SJCRH30 (cell line): ENCODE measurements around the gene KRTAP1-3. TPM values are rescaled to one million over a fixed set of nuclear protein-coding genes. Genes with fewer than 3 reads are reported as not detected.
A peak's percentile ranks its signal among the peaks of the same experiment; 100 is the strongest.
"Not testable (repeated sequence)": the region's sequence is repeated elsewhere in the genome, so short reads cannot be mapped to it uniquely, and the experiment has no call there.

Source experiments
- DNase-seq, 2 experiments: peaks; one replicate each; pipeline ENCODE4 v3.0.0-alpha.2; 2015 to 2020
- H3K27ac ChIP-seq: fragments of 250-450 bp; sonication (Bioruptor Pico); 2 replicates; pipeline ENCODE4 v1.5.1; 2020; ENCODE audit warnings: mild to moderate bottlenecking, moderate library complexity
- H3K27me3 ChIP-seq: fragments of 250-450 bp; sonication (Bioruptor Pico); 2 replicates; pipeline ENCODE4 v1.5.1; 2020; ENCODE audit warnings: mild to moderate bottlenecking, moderate library complexity
- H3K36me3 ChIP-seq: fragments of 250-450 bp; sonication (Bioruptor Pico); 2 replicates; pipeline ENCODE4 v1.5.1; 2020; ENCODE audit warnings: mild to moderate bottlenecking, moderate library complexity
- H3K4me1 ChIP-seq: fragments of 250-450 bp; sonication (Bioruptor Pico); 2 replicates; pipeline ENCODE4 v1.5.1; 2020; ENCODE audit warnings: mild to moderate bottlenecking, moderate library complexity
- H3K4me3 ChIP-seq: fragments of 250-450 bp; sonication (Bioruptor Pico); 2 replicates; pipeline ENCODE4 v1.5.1; 2020; ENCODE audit warnings: mild to moderate bottlenecking, moderate library complexity
- H3K9me3 ChIP-seq: fragments of 250-450 bp; sonication (Bioruptor Pico); replicated peaks from 2 replicates; pipeline ENCODE4 v1.5.1; 2020; ENCODE audit warnings: mild to moderate bottlenecking, moderate library complexity
- total RNA-seq: library from RNA; depleted of rRNA; stranded (reverse); fragments of >200 nt; shearing (Covaris generic); gene quantifications from 2 replicates; pipeline ENCODE4 v1.2.3, GENCODE V29; 2014

KRTAP1-3 gene
- total RNA-seq, 1 experiment from 2014 or later: not detected

GRCh38 chr17:41008811-41009210 lies 25.9 kb downstream of the KRTAP1-3 start, which contains the start of gene KRTAP3-1:
Gene KRTAP3-1, minus strand, starts transcription at chr17:41009128. Its CDS starts 54 bp downstream, at chr17:41009074.
- peaks cover 13% of the 10 kb centered on the region for H3K4me1 ChIP-seq
- no peaks in the 10 kb centered on the region for H3K36me3 ChIP-seq
- DNase-seq: no peak
- no peak within 1 kb of the TSS for H3K4me3 ChIP-seq
- no peak within 1 kb of the TSS for H3K27ac ChIP-seq
- H3K27me3 ChIP-seq: no peaks in the 10 kb centered on the region
- H3K9me3 ChIP-seq: no peaks in the 10 kb centered on the region

GRCh38 chr17:41004397-41004796 lies 30.3 kb downstream of the KRTAP1-3 start:
- Histone ChIP-seq H3K27me3 (no peaks in the 10 kb centered on the region), H3K27ac (no peak overlapping the region), H3K4me3 (no peak overlapping the region), H3K4me1 (no peaks in the 10 kb centered on the region; the same call in 1 of the 2 replicates), H3K9me3 (no peaks in the 10 kb centered on the region), H3K36me3 (no peaks in the 10 kb centered on the region)
- DNase-seq: no peak

DNA sequence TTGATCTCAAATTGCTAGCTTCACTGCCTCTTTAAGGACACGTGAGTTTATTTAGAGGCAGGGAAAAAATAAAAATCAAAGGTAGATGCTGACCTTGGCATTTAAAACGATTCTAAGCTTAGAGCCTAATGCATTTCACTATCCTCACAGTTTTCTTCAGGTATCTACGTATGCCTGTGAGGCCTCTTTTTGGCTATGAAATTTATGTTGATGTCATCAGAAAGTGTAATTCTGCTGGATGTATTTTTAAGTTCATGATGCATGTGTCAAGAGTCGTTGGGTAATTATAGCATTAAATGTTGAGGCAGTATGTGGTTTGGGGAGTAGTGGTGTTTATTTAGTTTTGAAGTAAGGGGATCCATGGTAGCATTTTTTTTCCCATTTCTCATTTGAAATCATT lies 30.7 kb downstream of the KRTAP1-3 start:
- Histone ChIP-seq H3K4me3 (no peak overlapping the region), H3K27me3 (no peaks in the 10 kb centered on the region), H3K27ac (no peak overlapping the region), H3K4me1 (no peaks in the 10 kb centered on the region), H3K9me3 (no peaks in the 10 kb centered on the region), H3K36me3 (no peaks in the 10 kb centered on the region)
- no peak for DNase-seq

GRCh38 chr17:41002814-41003213 lies 31.9 kb downstream of the KRTAP1-3 start:
- Histone ChIP-seq H3K36me3 (no peaks in the 10 kb centered on the region), H3K27ac (no peak overlapping the region), H3K9me3 (no peaks in the 10 kb centered on the region), H3K4me1 (no peaks in the 10 kb centered on the region), H3K4me3 (no peak overlapping the region), H3K27me3 (no peaks in the 10 kb centered on the region)
- no peak for DNase-seq

- DNase-seq: no peak
- H3K9me3 ChIP-seq: no peaks in the 10 kb centered on the region
- H3K27ac ChIP-seq: no peak overlapping the region
- no peak overlapping the region for H3K4me3 ChIP-seq
- H3K4me1 ChIP-seq: no peaks in the 10 kb centered on the region
- H3K27me3 ChIP-seq: no peaks in the 10 kb centered on the region
- H3K36me3 ChIP-seq: no peaks in the 10 kb centered on the region
Measured at GRCh38 chr17:41001795-41002194, 32.9 kb downstream of the KRTAP1-3 start.

- H3K4me3 ChIP-seq, DNase-seq, H3K27me3 ChIP-seq, H3K4me1 ChIP-seq, H3K36me3 ChIP-seq, H3K27ac ChIP-seq, H3K9me3 ChIP-seq: not testable (repeated sequence)
Measured at GRCh38 chr17:40999563-40999962, 35.1 kb downstream of the KRTAP1-3 start, which contains the start of gene KRTAP3-2. Gene KRTAP3-2, minus strand, starts transcription at chr17:40999906. Its CDS starts 53 bp downstream, at chr17:40999853.

- Histone ChIP-seq H3K9me3 (no peaks in the 10 kb centered on the region), H3K27me3 (no peaks in the 10 kb centered on the region), H3K36me3 (no peaks in the 10 kb centered on the region), H3K4me3 (no peak overlapping the region), H3K27ac (no peak overlapping the region), H3K4me1 (peaks cover 6% of the 10 kb centered on the region; the same call in 1 of the 2 replicates)
- DNase-seq: no peak
Measured at GRCh38 chr17:40997361-40997760, 37.3 kb downstream of the KRTAP1-3 start.

DNA sequence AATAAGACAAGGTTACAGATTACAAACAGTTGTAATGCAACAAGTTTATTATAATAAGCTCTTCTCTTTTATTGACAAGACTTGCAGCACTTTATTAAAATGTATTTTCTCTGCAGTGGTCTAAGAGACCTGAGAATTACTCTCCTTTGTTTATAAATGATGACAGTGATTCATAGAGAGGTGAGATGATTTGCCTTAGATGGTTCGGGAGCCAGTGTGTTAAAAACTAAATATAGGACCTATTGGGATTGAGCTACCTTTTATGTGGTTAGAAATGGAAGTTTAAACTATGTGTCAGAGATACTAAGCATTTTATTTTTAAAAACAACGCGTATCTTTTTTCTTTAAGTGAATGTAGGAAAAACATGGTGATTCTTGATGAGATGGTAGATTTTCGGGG lies 37.8 kb downstream of the KRTAP1-3 start:
- Histone ChIP-seq H3K4me3 (no peak overlapping the region), H3K36me3 (no peaks in the 10 kb centered on the region), H3K27ac (no peak overlapping the region), H3K9me3 (no peaks in the 10 kb centered on the region), H3K27me3 (no peaks in the 10 kb centered on the region), H3K4me1 (peaks cover 6% of the 10 kb centered on the region; the same call in 1 of the 2 replicates)
- no peak for DNase-seq

DNA sequence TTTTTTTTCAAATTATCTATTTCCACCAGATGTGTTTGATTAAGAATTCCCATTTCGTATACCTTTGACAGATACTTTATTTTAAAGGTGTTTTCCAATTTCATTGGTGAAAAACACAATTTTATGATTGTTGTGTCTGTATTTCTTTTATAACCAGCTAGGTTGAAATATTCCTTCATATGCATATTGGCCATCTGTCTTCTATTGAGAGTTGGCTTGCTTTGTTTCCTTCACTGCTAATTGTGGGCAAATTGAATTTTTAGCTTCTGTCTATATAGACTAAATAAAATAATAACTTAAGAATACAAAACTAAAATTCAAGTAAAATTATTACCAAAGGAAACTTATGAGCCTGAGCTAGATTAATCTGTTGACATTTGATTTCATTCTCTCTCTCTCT lies 39.6 kb downstream of the KRTAP1-3 start:
- no peak for DNase-seq
- H3K27ac ChIP-seq: no peak overlapping the region
- peaks cover 6% of the 10 kb centered on the region; the same call in 1 of the 2 replicates for H3K4me1 ChIP-seq
- H3K27me3 ChIP-seq: no peaks in the 10 kb centered on the region
- H3K36me3 ChIP-seq: no peaks in the 10 kb centered on the region
- H3K4me3 ChIP-seq: no peak overlapping the region
- H3K9me3 ChIP-seq: 0 out of 2 replicates have a peak, but pooled peaks cover 2% of the 10 kb centered on the region

- Histone ChIP-seq H3K4me1 (peaks cover 6% of the 10 kb centered on the region; the same call in 1 of the 2 replicates), H3K9me3 (0 out of 2 replicates have a peak, but pooled peaks cover 2% of the 10 kb centered on the region), H3K27ac (no peak within 1 kb of the TSS), H3K4me3 (no peak within 1 kb of the TSS), H3K27me3 (no peaks in the 10 kb centered on the region), H3K36me3 (no peaks in the 10 kb centered on the region)
- peak; percentile 24 to 33 for DNase-seq
Measured at GRCh38 chr17:40993839-40994238, 40.8 kb downstream of the KRTAP1-3 start, which contains the start of gene KRTAP3-3. Gene KRTAP3-3, minus strand, starts transcription at chr17:40994164. Its CDS starts 67 bp downstream, at chr17:40994097.

DNA sequence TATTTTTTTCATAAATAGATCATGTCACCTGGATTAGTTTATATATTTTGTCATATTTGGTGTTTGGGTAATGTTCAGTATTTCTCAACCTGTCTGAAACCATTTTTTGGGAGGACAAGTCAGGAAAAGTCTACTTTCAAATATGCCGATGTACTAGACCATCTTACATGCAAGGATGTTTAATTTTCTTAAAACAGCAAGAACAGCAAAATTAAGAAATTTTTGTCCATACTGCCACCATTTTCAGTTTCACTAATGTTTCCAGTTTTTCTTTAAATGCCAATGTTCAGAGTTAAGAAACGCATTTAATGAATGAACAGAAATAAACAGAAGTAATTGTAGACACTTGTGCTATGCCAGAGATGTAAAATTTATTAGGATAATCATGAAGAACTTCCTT lies 41.6 kb downstream of the KRTAP1-3 start:
- Histone ChIP-seq H3K27me3 (no peaks in the 10 kb centered on the region), H3K36me3 (no peaks in the 10 kb centered on the region), H3K9me3 (0 out of 2 replicates have a peak, but pooled peaks cover 2% of the 10 kb centered on the region), H3K4me3 (no peak overlapping the region), H3K27ac (no peak overlapping the region), H3K4me1 (peaks cover 6% of the 10 kb centered on the region; the same call in 1 of the 2 replicates)
- DNase-seq: no peak

- DNase-seq: no peak
- H3K27ac ChIP-seq: no peak overlapping the region
Measured at GRCh38 chr17:40992666-40993065, 42.0 kb downstream of the KRTAP1-3 start.

GRCh38 chr17:40986920-40987319 lies 47.8 kb downstream of the KRTAP1-3 start:
- no peak overlapping the region for H3K4me3 ChIP-seq
- no peaks in the 10 kb centered on the region for H3K4me1 ChIP-seq
- no peaks in the 10 kb centered on the region for H3K27me3 ChIP-seq
- H3K36me3 ChIP-seq: no peaks in the 10 kb centered on the region
- H3K9me3 ChIP-seq: 0 out of 2 replicates have a peak, but pooled peaks cover 2% of the 10 kb centered on the region
- no peak overlapping the region for H3K27ac ChIP-seq
- no peak for DNase-seq

More at GRCh38 chr17:40992666-40993065, 42.0 kb downstream of the KRTAP1-3 start:
- peaks cover 6% of the 10 kb centered on the region; the same call in 1 of the 2 replicates for H3K4me1 ChIP-seq
- H3K4me3 ChIP-seq: no peak overlapping the region
- 0 out of 2 replicates have a peak, but pooled peaks cover 2% of the 10 kb centered on the region for H3K9me3 ChIP-seq
- H3K27me3 ChIP-seq: no peaks in the 10 kb centered on the region
- no peaks in the 10 kb centered on the region for H3K36me3 ChIP-seq

DNA sequence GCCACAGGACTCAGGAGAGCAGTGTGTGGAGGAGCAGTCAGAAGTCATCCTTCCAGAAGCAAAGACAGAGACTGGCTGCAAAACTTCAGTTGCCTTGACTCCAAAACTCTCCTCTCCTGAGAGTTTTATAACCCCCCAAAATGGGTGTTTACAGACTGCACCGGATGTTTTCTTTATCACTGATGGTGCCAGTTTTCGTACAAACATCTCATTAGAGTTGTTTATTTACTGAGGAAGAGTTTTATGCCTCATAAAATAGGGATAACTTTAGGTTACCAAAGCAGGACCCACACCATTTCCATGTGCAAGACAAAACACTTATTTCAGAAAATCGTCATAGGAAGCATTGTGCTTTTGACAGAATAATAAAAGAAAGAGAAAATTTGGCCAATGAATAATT lies 50.4 kb downstream of the KRTAP1-3 start, which contains the start of gene KRT40:
KRT40 (minus strand) TSS at position 101 of the 400 bp plus-strand sequence; CDS start at position 48, 53 bp downstream.
- Histone ChIP-seq H3K27me3 (no peaks in the 10 kb centered on the region), H3K4me3 (no peak within 1 kb of the TSS), H3K27ac (no peak within 1 kb of the TSS), H3K36me3 (no peaks in the 10 kb centered on the region), H3K9me3 (no peaks in the 10 kb centered on the region), H3K4me1 (peaks cover 8% of the 10 kb centered on the region)
- no peak for DNase-seq
